ENCODE results near the gene MXRA8. TPM values are rescaled to one million over a fixed set of nuclear protein-coding genes. Genes with fewer than 3 reads are reported as not detected.

Gene MXRA8
- total RNA-seq, 1 donor from 2014 or later, result 0.16 TPM

- H3K9me3 Mint-ChIP-seq, result no peaks in the 10 kb centered on the region
- POLR2A ChIA-PET, result interaction anchor here (0.6 to 1.3 kb wide), 2 partner anchors 51 to 506 kb away, joined by 4 to 5 read pairs; partner anchors contain the start of gene AURKAIP1
- no peak for ATAC-seq (ENCODE audit: low read depth)
- intact Hi-C loops (cut with micrococcal nuclease), result loop anchor here (1.0 kb wide), 3 partner anchors 16 to 51 kb away; partner anchors contain the start of genes AURKAIP1, DVL1 and PUSL1
- peak overlapping the region; percentile 90 for H3K4me3 Mint-ChIP-seq
- peaks cover 37% of the 10 kb centered on the region for H3K4me1 Mint-ChIP-seq
- peaks cover 21% of the 10 kb centered on the region for H3K36me3 Mint-ChIP-seq (ENCODE audit: low read depth)
- no peak for DNase-seq
- CTCF ChIA-PET, result no interaction called here
- no peak overlapping the region for H3K27ac Mint-ChIP-seq
- TF ChIP-seq CTCF (IDR thresholded peaks at IDR 0.05), result no peak
- no peaks in the 10 kb centered on the region for H3K27me3 Mint-ChIP-seq
These were observed 34.3 kb downstream of the MXRA8 start for GRCh38 chr1:1324084-1324523.

GRCh38 chr1:1322952-1323351, 35.4 kb downstream of the MXRA8 start:
- Mint-ChIP-seq H3K4me1 (peaks cover 37% of the 10 kb centered on the region), H3K9me3 (no peaks in the 10 kb centered on the region), H3K36me3 (ENCODE audit: low read depth) (peaks cover 27% of the 10 kb centered on the region), H3K27ac (no peak overlapping the region), H3K27me3 (no peaks in the 10 kb centered on the region), H3K4me3 (peak overlapping the region; percentile 86)
- ATAC-seq (ENCODE audit: low read depth) (no peak), DNase-seq (no peak)
- ChIA-PET POLR2A (interaction anchor here (1.3 kb wide), 1 partner anchor 52 kb away, joined by 5 read pairs; the partner anchor contains the start of gene AURKAIP1), CTCF (no interaction called here)
- TF ChIP-seq CTCF (IDR thresholded peaks at IDR 0.05), result no peak
- intact Hi-C loops (cut with micrococcal nuclease), result no loop called here

DNA sequence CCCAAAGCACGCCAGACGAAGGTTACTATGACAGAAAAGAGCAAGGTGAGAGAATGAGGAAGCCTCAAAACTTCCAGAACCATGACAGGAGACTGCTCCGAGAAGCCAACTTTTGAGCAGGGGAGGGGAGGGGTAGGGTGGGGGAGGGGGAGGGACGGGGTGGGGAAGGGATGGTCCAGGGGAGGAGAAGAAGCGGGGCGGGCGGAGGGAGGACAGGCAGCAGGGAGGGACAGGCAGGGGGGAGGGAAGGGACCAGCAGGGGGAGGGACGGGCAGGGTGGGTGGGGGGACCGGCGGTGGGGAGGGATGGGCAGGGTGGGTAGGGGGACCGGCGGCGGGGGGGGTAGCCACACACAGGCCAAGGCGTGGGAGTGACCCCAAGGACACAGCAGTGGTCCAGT, 35.9 kb downstream of the MXRA8 start:
- Mint-ChIP-seq H3K9me3 (no peaks in the 10 kb centered on the region), H3K4me3 (peak overlapping the region; percentile 66), H3K4me1 (peaks cover 37% of the 10 kb centered on the region), H3K36me3 (ENCODE audit: low read depth) (peaks cover 27% of the 10 kb centered on the region), H3K27me3 (no peaks in the 10 kb centered on the region), H3K27ac (no peak overlapping the region)
- no peak for TF ChIP-seq CTCF (IDR thresholded peaks at IDR 0.05)
- CTCF ChIA-PET, result no interaction called here
- POLR2A ChIA-PET, result no interaction called here
- DNase-seq, result no peak
- intact Hi-C loops (cut with micrococcal nuclease), result no loop called here
- no peak for ATAC-seq (ENCODE audit: low read depth)

DNA sequence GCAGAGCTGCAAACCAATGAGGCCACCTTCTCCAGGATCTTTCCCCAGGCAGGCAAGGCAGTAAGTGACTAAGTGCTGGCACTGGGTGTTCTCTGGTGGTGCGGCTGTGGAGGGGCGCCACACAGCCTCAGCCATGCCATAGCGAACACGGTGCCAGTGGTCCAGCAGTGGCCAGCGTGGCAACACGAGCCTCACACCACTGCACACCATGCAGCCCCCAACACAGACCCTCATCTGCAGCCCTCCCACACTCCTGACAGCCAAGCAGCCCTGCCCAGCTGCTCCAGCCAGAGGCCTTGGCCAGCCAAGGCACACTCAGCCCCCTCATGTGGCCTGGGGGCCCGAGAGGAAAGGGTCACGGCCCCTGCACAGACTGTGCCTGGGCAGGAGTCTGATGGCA, 36.9 kb downstream of the MXRA8 start:
- H3K9me3 Mint-ChIP-seq, result no peaks in the 10 kb centered on the region
- peaks cover 33% of the 10 kb centered on the region for H3K4me1 Mint-ChIP-seq
- H3K27me3 Mint-ChIP-seq, result no peaks in the 10 kb centered on the region
- ChIA-PET POLR2A (interaction anchor here (0.6 kb wide), 1 partner anchor 257 kb away, joined by 3 read pairs; no protein-coding TSS in a partner anchor), CTCF (no interaction called here)
- intact Hi-C loops (cut with micrococcal nuclease), result no loop called here
- peak overlapping the region; percentile 15 for H3K4me3 Mint-ChIP-seq
- ATAC-seq (ENCODE audit: low read depth) (no peak), DNase-seq (no peak)
- no peak overlapping the region for H3K27ac Mint-ChIP-seq
- H3K36me3 Mint-ChIP-seq (ENCODE audit: low read depth), result peaks cover 26% of the 10 kb centered on the region
- no peak for TF ChIP-seq CTCF (IDR thresholded peaks at IDR 0.05)

- Mint-ChIP-seq H3K9me3 (no peaks in the 10 kb centered on the region), H3K36me3 (ENCODE audit: low read depth) (peaks cover 32% of the 10 kb centered on the region), H3K27me3 (no peaks in the 10 kb centered on the region), H3K4me1 (peaks cover 28% of the 10 kb centered on the region), H3K4me3 (no peak overlapping the region), H3K27ac (no peak overlapping the region)
- ChIA-PET POLR2A (no interaction called here), CTCF (no interaction called here)
- no peak for TF ChIP-seq CTCF (IDR thresholded peaks at IDR 0.05)
- intact Hi-C loops (cut with micrococcal nuclease), result no loop called here
- ATAC-seq (ENCODE audit: low read depth), result no peak
- DNase-seq, result no peak
These were observed 37.5 kb downstream of the MXRA8 start for GRCh38 chr1:1320666-1321448.

All from activated B cell treated with CpG ODN at 0.5 μM for 24 hours (primary cell).